H1 (cell line): ENCODE results near the gene STAG2. TPM values are rescaled to one million over a fixed set of nuclear protein-coding genes. Genes with fewer than 3 reads are reported as not detected.
A peak's percentile ranks its signal among the peaks of the same experiment; 100 is the strongest.

Experiments used
- CTCF ChIA-PET: fragments of 300-600 bp; sonication (Branson Sonifier 250); formaldehyde crosslinking; loops from one replicate; lab custom pipeline; 2021; ENCODE audit not compliant: partially characterized antibody; lab: Charles Lee
- POLR2A ChIA-PET: fragments of 300-600 bp; sonication (Branson Sonifier 250); formaldehyde crosslinking; loops from one replicate; lab custom pipeline; 2021; ENCODE audit warnings: inconsistent platforms; ENCODE audit not compliant: partially characterized antibody; lab: Charles Lee
- DNase-seq, 2 experiments: peaks; one replicate each; pipeline versions ENCODE4 v3.0.0 to v3.0.0-alpha.2; 2010 to 2022; ENCODE audit warnings: low spot score in 2 of 2, low read depth in 1 of 2, mixed read lengths in 1 of 2
- FAIRE-seq: peaks from 2 replicates; lab custom pipeline; 2011; peaks lifted over from hg19 to GRCh38; lab: Jason Lieb, UNC
- H2AFZ ChIP-seq: 2 replicates; pipeline ENCODE4 v1.8.1; 2012; ENCODE audit warnings: low read length, inconsistent platforms
- H2AK5ac ChIP-seq: 2 replicates; pipeline ENCODE4 v1.6.1; 2013; ENCODE audit warnings: low read depth, low read length
- H2BK120ac ChIP-seq: replicated peaks from 2 replicates; pipeline ENCODE3; 2013; ENCODE audit warnings: low read depth, low read length, inconsistent platforms
- H2BK12ac ChIP-seq: 2 replicates; pipeline ENCODE4 v1.6.1; 2013; ENCODE audit warnings: low read depth, low read length
- H2BK15ac ChIP-seq: 2 replicates; pipeline ENCODE4 v1.6.1; 2013; ENCODE audit warnings: low read length
- H2BK20ac ChIP-seq: 2 replicates; pipeline ENCODE4 v1.6.1; 2013; ENCODE audit warnings: low read length
- H2BK5ac ChIP-seq: 2 replicates; pipeline ENCODE4 v1.6.1; 2013; ENCODE audit warnings: low read depth, low read length
- H3K14ac ChIP-seq: 2 replicates; pipeline ENCODE4 v1.6.1; 2013; ENCODE audit warnings: inconsistent platforms; ENCODE audit not compliant: insufficient read length
- H3K18ac ChIP-seq: 2 replicates; pipeline ENCODE4 v1.6.1; 2013; ENCODE audit warnings: low read length; ENCODE audit errors: extremely low read depth
- H3K23ac ChIP-seq: 2 replicates; pipeline ENCODE4 v1.6.1; 2013; ENCODE audit warnings: inconsistent platforms; ENCODE audit not compliant: insufficient read length
- H3K23me2 ChIP-seq: 2 replicates; pipeline ENCODE4 v1.6.1; 2013; ENCODE audit warnings: low read depth, low read length
- H3K27ac ChIP-seq: 2 replicates; pipeline ENCODE4 v1.6.1; 2011; ENCODE audit warnings: low read depth, low read length, inconsistent platforms
- H3K27me3 ChIP-seq, 4 experiments: replicated peaks in 1 of 4; 1 replicate in 1 of 4; 2 replicates in 3 of 4; pipeline versions ENCODE4 v1.6.1 to v1.8.1; 2011 to 2013; ENCODE audit warnings: low read length in 3 of 4, mild to moderate bottlenecking in 3 of 4, inconsistent platforms in 2 of 4, mixed read lengths in 2 of 4, moderate library complexity in 1 of 4; ENCODE audit not compliant: control insufficient read depth in 3 of 4, insufficient read depth in 3 of 4; ENCODE audit errors: extremely low read depth in 1 of 4
- H3K36me3 ChIP-seq, 4 experiments: 2 replicates each; pipeline versions ENCODE4 v1.6.1 to v1.8.1; 2011 to 2013; ENCODE audit warnings: mild to moderate bottlenecking in 4 of 4, low read length in 3 of 4, moderate library complexity in 2 of 4, control low read depth in 1 of 4, inconsistent platforms in 1 of 4; ENCODE audit not compliant: insufficient read depth in 4 of 4, control insufficient read depth in 2 of 4
- H3K4ac ChIP-seq: replicated peaks from 2 replicates; pipeline ENCODE3; 2013; ENCODE audit warnings: low read length, low read depth, mixed read lengths, inconsistent platforms; ENCODE audit not compliant: insufficient read length
- H3K4me1 ChIP-seq, 4 experiments: replicated peaks in 1 of 4; 1 replicate in 1 of 4; 2 replicates in 3 of 4; pipeline versions ENCODE4 v1.6.1 to v1.8.1; 2011 to 2013; ENCODE audit warnings: low read length in 3 of 4, inconsistent platforms in 2 of 4, mixed read lengths in 1 of 4; ENCODE audit not compliant: insufficient read depth in 4 of 4, control insufficient read depth in 3 of 4
- H3K4me2 ChIP-seq, 2 experiments: 2 replicates each; pipeline versions ENCODE4 v1.6.1 to v1.8.1; 2011 to 2013; ENCODE audit warnings: low read depth in 2 of 2, low read length in 2 of 2, control low read depth in 1 of 2, inconsistent platforms in 1 of 2, mild to moderate bottlenecking in 1 of 2; ENCODE audit not compliant: insufficient read depth in 1 of 2
- H3K4me3 ChIP-seq, 4 experiments: fragments of 200-600, 300-600 bp in 1 of 4; sonication (generic), shearing (Covaris generic), sonication (Bioruptor Twin) in 1 of 4; 2 replicates each; pipeline versions ENCODE4 v1.5.1 to v1.8.1; 2011 to 2016; ENCODE audit warnings: low read length in 4 of 4, low read depth in 3 of 4, control low read depth in 2 of 4, inconsistent platforms in 2 of 4, mild to moderate bottlenecking in 2 of 4, mixed read lengths in 1 of 4, moderate library complexity in 1 of 4; ENCODE audit not compliant: insufficient read depth in 2 of 4; ENCODE audit errors: extremely low read depth in 1 of 4
- H3K56ac ChIP-seq: replicated peaks from 2 replicates; pipeline ENCODE3; 2013; ENCODE audit warnings: low read depth, mild to moderate bottlenecking, mixed read lengths, low read length, inconsistent platforms; ENCODE audit not compliant: insufficient read length
- H3K79me1 ChIP-seq: 2 replicates; pipeline ENCODE4 v1.6.1; 2013; ENCODE audit warnings: low read depth, low read length, control low read depth
- H3K79me2 ChIP-seq, 2 experiments: 2 replicates each; pipeline versions ENCODE4 v1.6.1 to v1.8.1; 2012 to 2013; ENCODE audit warnings: low read length in 2 of 2, mild to moderate bottlenecking in 2 of 2, inconsistent platforms in 1 of 2; ENCODE audit not compliant: insufficient read depth in 2 of 2, control insufficient read depth in 1 of 2
- H3K9ac ChIP-seq, 4 experiments: replicated peaks in 1 of 4; 1 replicate in 1 of 4; 2 replicates in 3 of 4; pipeline versions ENCODE4 v1.6.1 to v1.8.1; 2011 to 2013; ENCODE audit warnings: low read depth in 3 of 4, low read length in 3 of 4, control low read depth in 2 of 4, mild to moderate bottlenecking in 2 of 4, moderate library complexity in 2 of 4, inconsistent platforms in 1 of 4; ENCODE audit errors: extremely low read depth in 1 of 4
- H3K9me3 ChIP-seq, 2 experiments: 2 replicates each; pipeline versions ENCODE4 v1.6.1 to v1.8.1; 2012 to 2013; ENCODE audit warnings: mild to moderate bottlenecking in 2 of 2, moderate library complexity in 2 of 2, control low read depth in 1 of 2, inconsistent platforms in 1 of 2, low read depth in 1 of 2, low read length in 1 of 2, mixed read lengths in 1 of 2; ENCODE audit not compliant: insufficient read depth in 2 of 2
- H4K20me1 ChIP-seq, 2 experiments: replicated peaks in 1 of 2; 2 replicates each; pipeline versions ENCODE3 to v1.8.1; 2011 to 2013; ENCODE audit warnings: inconsistent platforms in 2 of 2, low read length in 2 of 2, mild to moderate bottlenecking in 1 of 2; ENCODE audit not compliant: insufficient read depth in 2 of 2, control insufficient read depth in 1 of 2
- H4K5ac ChIP-seq: 2 replicates; pipeline ENCODE4 v1.6.1; 2013; ENCODE audit warnings: low read length, low read depth, mixed read lengths, inconsistent platforms; ENCODE audit not compliant: insufficient read length
- H4K8ac ChIP-seq: 2 replicates; pipeline ENCODE4 v1.8.0; 2013; ENCODE audit warnings: mild to moderate bottlenecking, moderate library complexity, low read length, inconsistent platforms; ENCODE audit not compliant: insufficient read depth; ENCODE audit errors: extremely low read depth
- H4K91ac ChIP-seq: replicated peaks from 2 replicates; pipeline ENCODE3; 2013; ENCODE audit warnings: low read length, mixed read lengths, inconsistent platforms; ENCODE audit not compliant: insufficient read length
- BACH1 ChIP-seq: IDR thresholded peaks from 2 replicates; pipeline ENCODE4 v1.6.1; 2012; ENCODE audit warnings: low read length, improper control_type of control experiment
- CHD1 ChIP-seq: IDR thresholded peaks from 2 replicates; pipeline ENCODE4 v1.6.1; 2012; ENCODE audit warnings: low read depth, low read length, improper control_type of control experiment
- EP300 ChIP-seq, 2 experiments: IDR thresholded peaks; 1 replicate in 1 of 2; 2 replicates in 1 of 2; pipeline ENCODE4 v1.6.1; 2011 to 2012; ENCODE audit warnings: low read depth in 2 of 2, low read length in 2 of 2, mild to moderate bottlenecking in 2 of 2, borderline replicate concordance in 1 of 2, inconsistent platforms in 1 of 2, moderate library complexity in 1 of 2
- HDAC6 ChIP-seq: IDR thresholded peaks from one replicate; pipeline ENCODE4 v1.7.1; 2012; ENCODE audit warnings: low read depth, mild to moderate bottlenecking, inconsistent platforms, low read length, moderate library complexity
- JUN ChIP-seq: IDR thresholded peaks from 2 replicates; pipeline ENCODE4 v1.6.1; 2011; ENCODE audit warnings: low read depth, mild to moderate bottlenecking, improper control_type of control experiment, low read length
- NANOG ChIP-seq: IDR thresholded peaks from 2 replicates; pipeline ENCODE4 v1.6.1; 2011; ENCODE audit warnings: low read length, low read depth, mild to moderate bottlenecking, inconsistent platforms; ENCODE audit not compliant: insufficient read depth, poor library complexity, severe bottlenecking
- NRF1 ChIP-seq: IDR thresholded peaks from 2 replicates; pipeline ENCODE4 v1.6.1; 2011; ENCODE audit warnings: mild to moderate bottlenecking, low read depth, low read length, improper control_type of control experiment
- PHF8 ChIP-seq: fragments of 200-600 bp; sonication (generic); conservative IDR thresholded peaks from 2 replicates; pipeline ENCODE4 v1.7.1; 2012; ENCODE audit warnings: low read depth, mild to moderate bottlenecking, inconsistent platforms, low read length, moderate library complexity
- POLR2A ChIP-seq, 2 experiments: IDR thresholded peaks; 1 replicate in 1 of 2; 2 replicates in 1 of 2; pipeline ENCODE4 v1.6.1; 2011; ENCODE audit warnings: low read depth in 2 of 2, low read length in 2 of 2, mild to moderate bottlenecking in 2 of 2; ENCODE audit errors: control extremely low read depth in 1 of 2
- POLR2AphosphoS5 ChIP-seq: IDR thresholded peaks from 2 replicates; pipeline ENCODE4 v1.6.1; 2011; ENCODE audit warnings: low read depth, low read length
- RFX5 ChIP-seq: IDR thresholded peaks from 2 replicates; pipeline ENCODE4 v1.6.1; 2011; ENCODE audit warnings: low read depth, low read length, improper control_type of control experiment, borderline replicate concordance
- SP1 ChIP-seq: IDR thresholded peaks from 2 replicates; pipeline ENCODE4 v1.6.1; 2011; ENCODE audit warnings: low read depth, low read length
- WGBS, 2 experiments: shearing (Covaris generic) in 1 of 2; methylation state at CpG; one replicate each; pipeline versions ENCODE4 v1.1.6 to v1.1.7; 2013 to 2015; ENCODE audit warnings: low lambda C conversion rate in 2 of 2, mixed read lengths in 2 of 2, inconsistent platforms in 1 of 2, low coverage in 1 of 2, missing lambda C conversion rate in 1 of 2; ENCODE audit not compliant: insufficient replicate concordance in 2 of 2, insufficient coverage in 1 of 2, insufficient read length in 1 of 2; ENCODE audit errors: extremely low coverage in 1 of 2, missing lambda C conversion rate in 1 of 2; 5-methylcytosine and 5-hydroxymethylcytosine counted together
- polyA plus RNA-seq, 7 experiments: library from polyadenylated mRNA; depleted of rRNA in 3 of 7; stranded (reverse) in 5 of 7; unstranded in 2 of 7; fragments of >200 nt in 5 of 7; fragments of 200-250 nt in 2 of 7; gene quantifications; 1 replicate in 5 of 7; 2 replicates in 1 of 7; 4 replicates in 1 of 7; pipeline versions ENCODE4 v1.2.1 to v1.2.3, GENCODE V29; 2011 to 2013; ENCODE audit warnings: missing spikeins in 2 of 7, mixed read lengths in 2 of 7
- total RNA-seq: library from RNA; stranded (reverse); fragmentation: NEBNext Ultra II Directional; extraction: Animal tissue kit (Norgen Biotek cat#: 25700); gene quantifications from 2 replicates; pipeline ENCODE4 v1.2.1, GENCODE V29; 2021

STAG2 gene
- total and polyA plus RNA-seq, 2 of the 8 experiments (the other 6 are each of a cell fraction or from before 2014, with no cell fraction given), result 20.3 to 94.9 TPM

DNA sequence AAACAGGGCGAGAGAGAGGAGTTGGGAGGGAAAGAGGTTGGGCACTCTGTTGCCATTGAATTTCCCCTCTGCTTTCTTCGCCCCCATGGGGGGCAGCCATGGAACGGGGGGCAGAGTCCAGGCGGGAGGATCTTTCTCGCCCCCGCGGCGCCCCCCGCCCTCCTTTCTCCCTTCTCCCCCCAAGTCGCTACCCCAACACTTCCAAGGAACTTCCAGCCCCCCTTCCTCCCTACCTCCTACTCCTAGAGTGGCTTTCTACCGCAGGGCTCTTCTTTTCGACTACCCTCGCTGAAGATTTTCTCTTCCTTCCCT is 594 bp upstream of the STAG2 start:
- peak overlapping the region; percentile 78 for H4K5ac ChIP-seq
- H3K79me1 ChIP-seq, result no peaks in the 10 kb centered on the region
- peak overlapping the region; percentile 39; the same call in 1 of the 2 replicates for H2BK12ac ChIP-seq
- POLR2A ChIA-PET, result no interaction called here
- H3K9ac ChIP-seq, result peak overlapping the region; percentile 96 to 99 (median 97)
- no CpG with 5 or more reads among the region's 13 CpGs for WGBS, 2 experiments
- no peak overlapping the region for H2BK15ac ChIP-seq
- no peak overlapping the region for H2BK20ac ChIP-seq
- no peak for DNase-seq
- H3K4me2 ChIP-seq, result peak overlapping the region; percentile 11 to 66
- peak overlapping the region; percentile 98; the same call in 1 of the 2 replicates for H4K8ac ChIP-seq
- no peaks in the 10 kb centered on the region for H3K36me3 ChIP-seq
- peaks cover 0 to 6% of the 10 kb centered on the region in 2 experiments for H4K20me1 ChIP-seq
- H3K79me2 ChIP-seq, result peaks cover 15 to 41% of the 10 kb centered on the region in 2 experiments
- no peak overlapping the region for H2BK120ac ChIP-seq
- CTCF ChIA-PET, result no interaction called here
- no peaks in the 10 kb centered on the region for H3K27me3 ChIP-seq
- H3K18ac ChIP-seq, result peak overlapping the region; percentile 48
- peak overlapping the region; percentile 97 for H3K27ac ChIP-seq
- H3K9me3 ChIP-seq, result no peaks in the 10 kb centered on the region
- H3K23ac ChIP-seq, result no peak overlapping the region
- H3K4ac ChIP-seq, result peak overlapping the region; percentile 65
- H2AK5ac ChIP-seq, result no peak overlapping the region
- H3K4me3 ChIP-seq, result peak overlapping the region; percentile 78 to 100 (median 94)
- H3K4me1 ChIP-seq, result no peaks in the 10 kb centered on the region
- FAIRE-seq, result no peak
- TF ChIP-seq NRF1, result no peak
- TF ChIP-seq SP1, result no peak
- no peak for TF ChIP-seq JUN
- TF ChIP-seq EP300 (IDR thresholded peaks at IDR 0.05; ENCODE audit: borderline replicate concordance in 1 of 2, low read depth in 2 of 2, low read length in 2 of 2), result no peak
- no peak for TF ChIP-seq HDAC6
- TF ChIP-seq RFX5, result no peak
- no peak for TF ChIP-seq CHD1
- TF ChIP-seq BACH1, result no peak
- TF ChIP-seq POLR2A (IDR thresholded peaks at IDR 0.05; ENCODE audit: control extremely low read depth in 1 of 2, low read depth in 2 of 2, low read length in 2 of 2), result peak; percentile 24 to 69; a peak in 2 of 3 replicates
- peak; percentile 81; the same call in 1 of the 2 replicates for TF ChIP-seq POLR2AphosphoS5
- TF ChIP-seq PHF8, result 0 out of 2 replicates have a peak, but pooled peaks have one; percentile 14
- TF ChIP-seq NANOG, result no peak
- H4K91ac ChIP-seq, result peak overlapping the region; percentile 11
- no peak overlapping the region for H2AFZ ChIP-seq
- no peak overlapping the region for H3K14ac ChIP-seq
- H2BK5ac ChIP-seq, result peak overlapping the region; percentile 83
- peak overlapping the region; percentile 52 for H3K56ac ChIP-seq
- H3K23me2 ChIP-seq, result no peaks in the 10 kb centered on the region
